ENCODE measurements around the gene PITPNB. TPM values are rescaled to one million over a fixed set of nuclear protein-coding genes. Genes with fewer than 3 reads are reported as not detected.

PITPNB gene
- polyA plus RNA-seq, 4 donors, result 13.2 to 47.5 (median 22.8) TPM

GRCh38 chr22:27888310-27888709 lies 30.7 kb downstream of the PITPNB start:
- peaks cover 13 to 41% (median 13%) of the 10 kb centered on the region in 3 donors for H3K36me3 ChIP-seq (ENCODE audit: control insufficient read depth in 3 of 3, insufficient read depth in 2 of 3, low read depth in 1 of 3, low read length in 3 of 3)
- H3K4me1 ChIP-seq (ENCODE audit: control insufficient read depth in 3 of 3, insufficient read depth in 2 of 3, low read depth in 1 of 3, low read length in 2 of 3), result peaks cover 0 to 2% (median 0%) of the 10 kb centered on the region in 3 donors
- no peak overlapping the region for H3K4me3 ChIP-seq (ENCODE audit: low read depth in 1 of 3, low read length in 3 of 3)
- H3K9me3 ChIP-seq (ENCODE audit: control insufficient read depth in 2 of 2, insufficient read depth in 1 of 2, low read depth in 1 of 2, low read length in 1 of 2), result no peaks in the 10 kb centered on the region
- 88 to 97% (median 91%) methylated on average over 1 of the region's 1 CpG for WGBS, 3 donors
- no peaks in the 10 kb centered on the region for H3K27me3 ChIP-seq (ENCODE audit: control insufficient read depth in 3 of 3, insufficient read depth in 3 of 3, low read length in 3 of 3)
- H3K27ac ChIP-seq (ENCODE audit: low read depth in 1 of 3, low read length in 2 of 3), result no peak overlapping the region
- FAIRE-seq, result no peak
- DNase-seq, result no peak

DNA sequence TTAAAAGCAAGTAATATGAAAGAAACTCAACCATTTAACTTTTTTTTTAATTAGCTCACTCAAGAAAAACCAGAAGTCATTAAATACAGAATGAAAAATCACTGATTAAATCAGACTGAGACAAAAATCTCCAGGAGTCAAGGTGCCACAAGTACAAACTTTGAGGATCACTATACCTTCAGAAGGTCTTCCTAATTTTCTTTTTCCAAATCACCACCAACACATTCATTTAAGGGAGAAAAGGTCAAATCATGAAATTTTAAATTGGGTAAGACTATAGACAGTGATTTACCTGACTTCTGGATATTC lies 32.3 kb downstream of the PITPNB start:
- no peak overlapping the region for H3K27ac ChIP-seq (ENCODE audit: low read depth in 1 of 3, low read length in 2 of 3)
- no peak overlapping the region for H3K4me3 ChIP-seq (ENCODE audit: low read depth in 1 of 3, low read length in 3 of 3)
- H3K9me3 ChIP-seq (ENCODE audit: control insufficient read depth in 2 of 2, insufficient read depth in 1 of 2, low read depth in 1 of 2, low read length in 1 of 2), result no peaks in the 10 kb centered on the region
- DNase-seq (no peak), FAIRE-seq (no peak)
- H3K27me3 ChIP-seq (ENCODE audit: control insufficient read depth in 3 of 3, insufficient read depth in 3 of 3, low read length in 3 of 3), result no peaks in the 10 kb centered on the region
- peaks cover 0 to 14% (median 0%) of the 10 kb centered on the region in 3 donors for H3K4me1 ChIP-seq (ENCODE audit: control insufficient read depth in 3 of 3, insufficient read depth in 2 of 3, low read depth in 1 of 3, low read length in 2 of 3)
- H3K36me3 ChIP-seq (ENCODE audit: control insufficient read depth in 3 of 3, insufficient read depth in 2 of 3, low read depth in 1 of 3, low read length in 3 of 3), result peaks cover 9 to 34% (median 13%) of the 10 kb centered on the region in 3 donors

GRCh38 chr22:27885977-27886842 lies 32.8 kb downstream of the PITPNB start:
- no peak overlapping the region for H3K4me3 ChIP-seq (ENCODE audit: low read depth in 1 of 3, low read length in 3 of 3)
- H3K27ac ChIP-seq (ENCODE audit: low read depth in 1 of 3, low read length in 2 of 3), result peak overlapping the region in 1 of 3 donors; percentile 82
- peaks cover 8 to 30% (median 10%) of the 10 kb centered on the region in 3 donors for H3K36me3 ChIP-seq (ENCODE audit: control insufficient read depth in 3 of 3, insufficient read depth in 2 of 3, low read depth in 1 of 3, low read length in 3 of 3)
- FAIRE-seq, result no peak
- 73 to 89% (median 87%) methylated on average over 3 of the region's 3 CpGs for WGBS, 3 donors
- H3K4me1 ChIP-seq (ENCODE audit: control insufficient read depth in 3 of 3, insufficient read depth in 2 of 3, low read depth in 1 of 3, low read length in 2 of 3), result peaks cover 0 to 20% (median 0%) of the 10 kb centered on the region in 3 donors
- peak; percentile 36 to 55 for DNase-seq
- H3K9me3 ChIP-seq (ENCODE audit: control insufficient read depth in 2 of 2, insufficient read depth in 1 of 2, low read depth in 1 of 2, low read length in 1 of 2), result no peaks in the 10 kb centered on the region
- H3K27me3 ChIP-seq (ENCODE audit: control insufficient read depth in 3 of 3, insufficient read depth in 3 of 3, low read length in 3 of 3), result no peaks in the 10 kb centered on the region

DNA sequence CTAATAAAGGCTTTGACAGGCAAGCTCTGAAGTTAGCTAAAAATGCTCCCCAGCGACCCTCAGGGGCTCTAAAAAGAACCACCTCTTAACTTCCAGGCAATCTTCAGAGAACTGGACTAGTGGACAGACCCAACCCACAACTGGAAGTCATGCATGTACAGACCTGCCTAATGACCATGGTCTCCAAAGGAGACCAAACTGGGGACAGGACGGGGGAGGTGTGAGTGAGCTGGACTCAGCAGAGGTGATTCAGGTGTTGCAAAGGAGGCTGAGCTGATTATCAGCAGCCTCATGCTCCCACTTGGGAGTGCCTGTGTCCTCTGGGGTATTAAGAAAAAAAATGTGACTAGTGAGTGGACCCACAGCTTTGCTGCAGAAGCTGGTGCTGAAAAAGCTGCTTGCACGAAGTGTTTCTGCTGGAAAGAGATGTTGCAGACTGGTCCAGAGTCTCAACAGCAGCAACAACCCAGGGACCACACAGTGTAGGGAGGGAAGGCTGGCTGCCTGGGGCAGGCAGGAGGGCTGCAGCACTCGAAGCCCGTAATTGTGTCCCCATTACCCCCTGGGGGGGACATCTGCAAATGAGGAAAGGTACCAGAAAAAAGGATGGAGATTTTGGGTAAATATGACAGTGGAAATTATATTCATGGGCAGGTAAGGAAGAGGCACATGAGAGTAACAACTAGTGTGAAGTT lies 35.3 kb downstream of the PITPNB start:
- peak overlapping the region in 1 of 3 donors; percentile 17 for H3K27ac ChIP-seq (ENCODE audit: low read depth in 1 of 3, low read length in 2 of 3)
- no peaks in the 10 kb centered on the region for H3K9me3 ChIP-seq (ENCODE audit: control insufficient read depth in 2 of 2, insufficient read depth in 1 of 2, low read depth in 1 of 2, low read length in 1 of 2)
- H3K36me3 ChIP-seq (ENCODE audit: control insufficient read depth in 3 of 3, insufficient read depth in 2 of 3, low read depth in 1 of 3, low read length in 3 of 3), result peaks cover 3 to 21% (median 4%) of the 10 kb centered on the region in 3 donors
- H3K4me3 ChIP-seq (ENCODE audit: low read depth in 1 of 3, low read length in 3 of 3), result no peak overlapping the region
- FAIRE-seq, result no peak
- H3K4me1 ChIP-seq (ENCODE audit: control insufficient read depth in 3 of 3, insufficient read depth in 2 of 3, low read depth in 1 of 3, low read length in 2 of 3), result peaks cover 0 to 30% (median 0%) of the 10 kb centered on the region in 3 donors
- WGBS, 3 donors, result 80 to 90% (median 84%) methylated on average over 5 of the region's 5 CpGs
- DNase-seq, result no peak
- H3K27me3 ChIP-seq (ENCODE audit: control insufficient read depth in 3 of 3, insufficient read depth in 3 of 3, low read length in 3 of 3), result no peaks in the 10 kb centered on the region

GRCh38 chr22:27882507-27883290 lies 36.4 kb downstream of the PITPNB start:
- DNase-seq (peak in 1 of 2 donors; percentile 70), FAIRE-seq (no peak)
- peak overlapping the region in 2 of 3 donors; percentile 57 to 62 for H3K27ac ChIP-seq (ENCODE audit: low read depth in 1 of 3, low read length in 2 of 3)
- H3K27me3 ChIP-seq (ENCODE audit: control insufficient read depth in 3 of 3, insufficient read depth in 3 of 3, low read length in 3 of 3), result no peaks in the 10 kb centered on the region
- no peak overlapping the region for H3K4me3 ChIP-seq (ENCODE audit: low read depth in 1 of 3, low read length in 3 of 3)
- peaks cover 3 to 18% (median 4%) of the 10 kb centered on the region in 3 donors for H3K36me3 ChIP-seq (ENCODE audit: control insufficient read depth in 3 of 3, insufficient read depth in 2 of 3, low read depth in 1 of 3, low read length in 3 of 3)
- WGBS, 3 donors, result 46 to 58% (median 52%) methylated on average over 6 of the region's 6 CpGs
- peaks cover 0 to 32% (median 0%) of the 10 kb centered on the region in 3 donors for H3K4me1 ChIP-seq (ENCODE audit: control insufficient read depth in 3 of 3, insufficient read depth in 2 of 3, low read depth in 1 of 3, low read length in 2 of 3)
- no peaks in the 10 kb centered on the region for H3K9me3 ChIP-seq (ENCODE audit: control insufficient read depth in 2 of 2, insufficient read depth in 1 of 2, low read depth in 1 of 2, low read length in 1 of 2)

GRCh38 chr22:27881421-27881820 lies 37.6 kb downstream of the PITPNB start:
- Histone ChIP-seq H3K27ac (ENCODE audit: low read depth in 1 of 3, low read length in 2 of 3) (peak overlapping the region in 2 of 3 donors; percentile 57 to 59), H3K36me3 (ENCODE audit: control insufficient read depth in 3 of 3, insufficient read depth in 2 of 3, low read depth in 1 of 3, low read length in 3 of 3) (peaks cover 3 to 14% (median 4%) of the 10 kb centered on the region in 3 donors), H3K9me3 (ENCODE audit: control insufficient read depth in 2 of 2, insufficient read depth in 1 of 2, low read depth in 1 of 2, low read length in 1 of 2) (no peaks in the 10 kb centered on the region), H3K27me3 (ENCODE audit: control insufficient read depth in 3 of 3, insufficient read depth in 3 of 3, low read length in 3 of 3) (no peaks in the 10 kb centered on the region), H3K4me1 (ENCODE audit: control insufficient read depth in 3 of 3, insufficient read depth in 2 of 3, low read depth in 1 of 3, low read length in 2 of 3) (peaks cover 0 to 37% (median 5%) of the 10 kb centered on the region in 3 donors), H3K4me3 (ENCODE audit: low read depth in 1 of 3, low read length in 3 of 3) (no peak overlapping the region)
- 37 to 42% (median 41%) methylated on average over 3 of the region's 3 CpGs for WGBS, 3 donors
- DNase-seq (no peak), FAIRE-seq (no peak)

- peaks cover 0 to 37% (median 5%) of the 10 kb centered on the region in 3 donors for H3K4me1 ChIP-seq (ENCODE audit: control insufficient read depth in 3 of 3, insufficient read depth in 2 of 3, low read depth in 1 of 3, low read length in 2 of 3)
- peak; percentile 23 for FAIRE-seq
- DNase-seq, result peak; percentile 64 to 84
- H3K4me3 ChIP-seq (ENCODE audit: low read depth in 1 of 3, low read length in 3 of 3), result no peak overlapping the region
- no peaks in the 10 kb centered on the region for H3K9me3 ChIP-seq (ENCODE audit: control insufficient read depth in 2 of 2, insufficient read depth in 1 of 2, low read depth in 1 of 2, low read length in 1 of 2)
- no peaks in the 10 kb centered on the region for H3K27me3 ChIP-seq (ENCODE audit: control insufficient read depth in 3 of 3, insufficient read depth in 3 of 3, low read length in 3 of 3)
- H3K36me3 ChIP-seq (ENCODE audit: control insufficient read depth in 3 of 3, insufficient read depth in 2 of 3, low read depth in 1 of 3, low read length in 3 of 3), result peaks cover 3 to 14% (median 4%) of the 10 kb centered on the region in 3 donors
- H3K27ac ChIP-seq (ENCODE audit: low read depth in 1 of 3, low read length in 2 of 3), result peak overlapping the region in 2 of 3 donors; percentile 57 to 59
- WGBS, 3 donors, result 23 to 32% (median 31%) methylated on average over 6 of the region's 6 CpGs
Observed at GRCh38 chr22:27880778-27881394, 38.2 kb downstream of the PITPNB start.

All from small intestine (tissue), 7 donors.